Peyer's patch (tissue), 4 donors: ENCODE data around the gene ASCL5.

Source experiments
- CTCF ChIP-seq, 6 experiments: fragments of 450-650 bp in 4 of 6; fragments of 200-600 bp in 2 of 6; sonication (generic) in 1 of 6; IDR thresholded peaks; one replicate each; pipeline ENCODE4 v1.5.1; 2017 to 2019; ENCODE audit warnings: antibody characterized with exemption in 6 of 6, mild to moderate bottlenecking in 3 of 6, moderate library complexity in 1 of 6
- POLR2A ChIP-seq, 2 donors: fragments of 450-650 bp; IDR thresholded peaks; one replicate each; pipeline ENCODE4 v1.5.1; 2017; ENCODE audit warnings: antibody characterized with exemption in 2 of 2, mild to moderate bottlenecking in 2 of 2, moderate library complexity in 2 of 2

DNA sequence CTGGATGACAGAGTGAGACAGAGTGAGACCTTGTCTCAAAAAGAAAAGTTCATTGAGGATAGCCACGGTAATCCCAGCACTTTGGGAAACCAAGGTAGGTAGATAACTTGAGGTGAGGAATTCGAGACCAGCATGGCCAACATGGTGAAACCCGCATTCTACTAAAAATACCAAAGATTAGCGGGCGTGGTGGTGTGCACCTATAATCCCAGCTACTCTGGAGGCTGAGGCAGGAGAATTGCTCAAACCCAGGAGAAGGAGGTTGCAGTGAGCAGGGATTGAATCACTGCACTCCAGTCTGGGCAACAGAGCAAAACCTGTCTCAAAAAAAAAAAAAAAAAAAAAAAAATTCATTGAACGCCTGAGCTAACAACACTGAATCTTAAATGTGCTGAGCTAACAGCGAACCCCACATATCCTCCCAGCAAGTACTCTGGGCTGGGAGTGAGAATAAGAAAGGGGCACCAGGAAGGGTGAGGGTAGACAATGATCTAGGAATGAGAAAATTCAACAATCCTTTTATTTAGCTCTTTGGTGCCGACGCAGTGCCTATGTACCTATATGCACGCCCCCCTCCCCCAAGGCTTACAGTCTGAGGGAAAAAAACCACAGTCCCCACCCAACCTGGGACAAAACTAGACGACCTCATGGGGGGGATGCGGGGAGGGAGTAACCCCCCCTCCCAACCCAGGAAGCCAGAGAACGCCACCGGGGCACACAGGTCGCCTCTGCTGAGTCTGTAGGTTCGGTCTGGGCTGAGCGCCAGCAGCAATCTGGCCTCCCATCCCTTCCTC, 13.3 kb downstream of the ASCL5 start:
- TF ChIP-seq CTCF (IDR thresholded peaks at IDR 0.05) (no peak), POLR2A (IDR thresholded peaks at IDR 0.05) (no peak)
